IMR-90 (cell line): ENCODE data around the gene NDUFS7. TPM values are rescaled to one million over a fixed set of nuclear protein-coding genes. Genes with fewer than 3 reads are reported as not detected.

Source experiments
- ATAC-seq: fragments of 200-7000 bp; cut with Tn5 transposase; 2 replicates; pipeline ENCODE4 v1.9.1; 2020; ENCODE audit warnings: low read depth, mild to moderate bottlenecking, moderate library complexity
- BruUV-seq: library from RNA; stranded (reverse); fragments of 400-500 nt; replicated peaks from 2 replicates; lab custom pipeline; 2021; lab: Mats Ljungman, UMichigan
- CTCF ChIA-PET: fragments of 300-600 bp; formaldehyde crosslinking; extraction: SDS; loops from one replicate; lab custom pipeline; 2021; ENCODE audit warnings: antibody characterized with exemption; lab: Yijun Ruan, JAX
- POLR2A ChIA-PET: fragments of 300-600 bp; sonication (Branson Sonifier 250); formaldehyde crosslinking; loops from one replicate; lab custom pipeline; 2022; ENCODE audit warnings: antibody characterized with exemption; ENCODE audit not compliant: unreplicated experiment; lab: Charles Lee
- DNase-seq: peaks from one replicate; pipeline ENCODE4 v3.0.0; 2013
- H2AFZ ChIP-seq: replicated peaks from 2 replicates; pipeline ENCODE3; 2013; ENCODE audit warnings: low read length, mild to moderate bottlenecking; ENCODE audit not compliant: poor library complexity
- H2AK5ac ChIP-seq: 2 replicates; pipeline ENCODE4 v1.6.1; 2013; ENCODE audit warnings: low read depth, low read length, inconsistent platforms
- H2AK9ac ChIP-seq: replicated peaks from 2 replicates; pipeline ENCODE3; 2013; ENCODE audit warnings: mild to moderate bottlenecking, low read depth, low read length, moderate library complexity; ENCODE audit not compliant: poor library complexity
- H2BK120ac ChIP-seq: 2 replicates; pipeline ENCODE4 v1.6.1; 2013; ENCODE audit warnings: low read depth, low read length, inconsistent platforms
- H2BK15ac ChIP-seq: 3 replicates; pipeline ENCODE4 v1.6.1; 2013; ENCODE audit warnings: low read depth, low read length, inconsistent platforms
- H2BK20ac ChIP-seq: 2 replicates; pipeline ENCODE4 v1.6.1; 2013; ENCODE audit warnings: low read depth, mild to moderate bottlenecking, inconsistent platforms, low read length, moderate library complexity
- H2BK5ac ChIP-seq: 2 replicates; pipeline ENCODE4 v1.6.1; 2013; ENCODE audit warnings: mild to moderate bottlenecking, low read depth, low read length, inconsistent platforms; ENCODE audit not compliant: poor library complexity, severe bottlenecking
- H3K14ac ChIP-seq: replicated peaks from 2 replicates; pipeline ENCODE4 v1.6.1; 2013; ENCODE audit warnings: low read depth, low read length, inconsistent platforms
- H3K18ac ChIP-seq: 2 replicates; pipeline ENCODE4 v1.6.1; 2013; ENCODE audit warnings: low read depth, low read length, control low read depth
- H3K23ac ChIP-seq: 2 replicates; pipeline ENCODE4 v1.6.1; 2013; ENCODE audit warnings: low read depth, low read length, inconsistent platforms
- H3K27ac ChIP-seq: 2 replicates; pipeline ENCODE4 v1.5.1; 2013; ENCODE audit warnings: mild to moderate bottlenecking, control low read depth, low read length; ENCODE audit not compliant: insufficient read depth
- H3K27me3 ChIP-seq: 2 replicates; pipeline ENCODE4 v1.6.1; 2013; ENCODE audit warnings: low read length; ENCODE audit not compliant: control insufficient read depth, insufficient read depth
- H3K36me3 ChIP-seq: 2 replicates; pipeline ENCODE4 v1.6.1; 2013; ENCODE audit warnings: low read length, mixed read lengths; ENCODE audit not compliant: control insufficient read depth, insufficient read depth
- H3K4ac ChIP-seq: 2 replicates; pipeline ENCODE4 v1.6.1; 2013; ENCODE audit warnings: low read depth, low read length, inconsistent platforms
- H3K4me1 ChIP-seq: 2 replicates; pipeline ENCODE4 v1.6.1; 2013; ENCODE audit warnings: low read length, mixed read lengths; ENCODE audit not compliant: control insufficient read depth, insufficient read depth
- H3K4me2 ChIP-seq: 2 replicates; pipeline ENCODE4 v1.6.1; 2013; ENCODE audit warnings: low read depth, mild to moderate bottlenecking, control low read depth, low read length, moderate library complexity
- H3K4me3 ChIP-seq: 2 replicates; pipeline ENCODE4 v1.5.1; 2013; ENCODE audit warnings: low read depth, mild to moderate bottlenecking, control low read depth, low read length, moderate library complexity; ENCODE audit not compliant: insufficient read depth
- H3K56ac ChIP-seq: 2 replicates; pipeline ENCODE4 v1.6.1; 2013; ENCODE audit warnings: low read length, inconsistent platforms; ENCODE audit not compliant: insufficient read depth; ENCODE audit errors: extremely low read depth
- H3K79me1 ChIP-seq, 2 experiments: 2 replicates each; pipeline ENCODE4 v1.6.1; 2013; ENCODE audit warnings: low read length in 2 of 2, inconsistent platforms in 1 of 2, low read depth in 1 of 2
- H3K9ac ChIP-seq: 2 replicates; pipeline ENCODE4 v1.6.1; 2013; ENCODE audit warnings: low read depth, low read length, control low read depth
- H3K9me1 ChIP-seq: 2 replicates; pipeline ENCODE4 v1.6.1; 2013; ENCODE audit warnings: low read length, inconsistent platforms; ENCODE audit not compliant: insufficient read depth
- H3K9me3 ChIP-seq: 2 replicates; pipeline ENCODE4 v1.6.1; 2013; ENCODE audit warnings: low read length; ENCODE audit not compliant: control insufficient read depth, insufficient read depth
- H4K20me1 ChIP-seq: 2 replicates; pipeline ENCODE4 v1.6.1; 2013; ENCODE audit warnings: low read length, inconsistent platforms; ENCODE audit not compliant: insufficient read depth
- H4K5ac ChIP-seq: 2 replicates; pipeline ENCODE4 v1.6.1; 2013; ENCODE audit warnings: mild to moderate bottlenecking, low read depth, low read length, control low read depth
- H4K8ac ChIP-seq, 2 experiments: 2 replicates each; pipeline ENCODE4 v1.6.1; 2013; ENCODE audit warnings: low read depth in 2 of 2, low read length in 2 of 2, control low read depth in 1 of 2, inconsistent platforms in 1 of 2
- H4K91ac ChIP-seq: 2 replicates; pipeline ENCODE4 v1.6.1; 2013; ENCODE audit warnings: low read depth, low read length, inconsistent platforms; ENCODE audit not compliant: insufficient read depth
- RCOR1 ChIP-seq: IDR thresholded peaks from 2 replicates; pipeline ENCODE4 v1.6.1; 2012; ENCODE audit warnings: mild to moderate bottlenecking, low read length, improper control_type of control experiment; ENCODE audit not compliant: insufficient replicate concordance
- WGBS, 2 experiments: methylation state at CpG; one replicate each; pipeline versions ENCODE4 v1.1.5 to v1.1.7; 2013; ENCODE audit warnings: missing lambda C conversion rate in 2 of 2; ENCODE audit not compliant: insufficient read length in 1 of 2; ENCODE audit errors: extremely low coverage in 2 of 2; 5-methylcytosine and 5-hydroxymethylcytosine counted together
- dilution Hi-C: fragments of 300-500 bp; cut with HindIII; formaldehyde crosslinking; loops from one replicate; pipeline ENCODE4 v1.14.3; 2018; ENCODE audit warnings: low sequenced_read_pairs; ENCODE audit not compliant: unreplicated experiment
- in situ Hi-C: fragments of 300-500 bp; cut with MboI; formaldehyde crosslinking; loops from 3 replicates; pipeline ENCODE4 v1.14.3; 2019; ENCODE audit warnings: low sequenced_read_pairs, inconsistent platforms, mixed read lengths
- intact Hi-C: fragments of 100-400 bp; cut with micrococcal nuclease; formaldehyde crosslinking; loops from 2 replicates; pipeline ENCODE4 v1.10.0; 2022
- polyA plus RNA-seq, 3 experiments: library from polyadenylated mRNA; depleted of rRNA; stranded (reverse); fragments of >200 nt; gene quantifications; 2 replicates each; pipeline ENCODE4 v1.2.3, GENCODE V29; 2012; ENCODE audit warnings: low replicate concordance in 1 of 3
- total RNA-seq: library from RNA; depleted of rRNA; stranded (reverse); fragments of >200 nt; gene quantifications from 2 replicates; pipeline ENCODE4 v1.2.3, GENCODE V29; 2012

The NDUFS7 gene
- total and polyA plus RNA-seq, 2 of the 4 experiments (the other 2 are of a cell fraction) = 60.8 to 136 TPM

GRCh38 chr19:1421218-1421957, 37.7 kb downstream of the NDUFS7 start:
- no peak overlapping the region for H3K56ac ChIP-seq
- dilution Hi-C loops = no loop called here
- CTCF ChIA-PET = no interaction called here
- no peak overlapping the region for H2BK15ac ChIP-seq
- no peak overlapping the region for H3K14ac ChIP-seq
- no peaks in the 10 kb centered on the region for H3K27me3 ChIP-seq
- H2AFZ ChIP-seq = no peak overlapping the region
- H3K23ac ChIP-seq = no peak overlapping the region
- no peak overlapping the region for H4K91ac ChIP-seq
- H3K79me1 ChIP-seq = peaks cover 26 to 80% of the 10 kb centered on the region in 2 experiments
- H3K4me3 ChIP-seq = no peak overlapping the region
- H4K5ac ChIP-seq = no peak overlapping the region
- ATAC-seq = no peak
- H2BK5ac ChIP-seq = no peak overlapping the region
- no TSS peak for BruUV-seq
- 94% methylated on average over 29 of the region's 37 CpGs; no CpG with 5 or more reads in 1 of the 2 experiments for WGBS, 2 experiments
- no peak overlapping the region for H2BK20ac ChIP-seq
- H3K36me3 ChIP-seq = peaks cover 75% of the 10 kb centered on the region
- H3K4ac ChIP-seq = no peak overlapping the region
- no peak for DNase-seq
- no peak overlapping the region for H3K4me2 ChIP-seq
- H3K9me3 ChIP-seq = no peaks in the 10 kb centered on the region
- H3K9ac ChIP-seq = no peak overlapping the region
- peaks cover 12% of the 10 kb centered on the region for H3K9me1 ChIP-seq
- H4K8ac ChIP-seq = no peak overlapping the region
- H2AK5ac ChIP-seq = no peak overlapping the region
- no peak overlapping the region for H3K18ac ChIP-seq
- H4K20me1 ChIP-seq = peaks cover 82% of the 10 kb centered on the region
- H2AK9ac ChIP-seq = no peak overlapping the region
- POLR2A ChIA-PET = no interaction called here
- intact Hi-C loops = no loop called here
- H3K4me1 ChIP-seq = peaks cover 6% of the 10 kb centered on the region
- no peak for TF ChIP-seq RCOR1
- no peak overlapping the region for H2BK120ac ChIP-seq
- no peak overlapping the region for H3K27ac ChIP-seq
- in situ Hi-C loops = no loop called here
